IMR-90 (cell line): ENCODE measurements around the gene CHD6. TPM values are rescaled to one million over a fixed set of nuclear protein-coding genes. Genes with fewer than 3 reads are reported as not detected.

ENCODE experiments used
- ATAC-seq: fragments of 200-7000 bp; cut with Tn5 transposase; 2 replicates; pipeline ENCODE4 v1.9.1; 2020; ENCODE audit warnings: low read depth, mild to moderate bottlenecking, moderate library complexity
- BruUV-seq: library from RNA; stranded (reverse); fragments of 400-500 nt; replicated peaks from 2 replicates; lab custom pipeline; 2021; lab: Mats Ljungman, UMichigan
- CTCF ChIA-PET: fragments of 300-600 bp; formaldehyde crosslinking; extraction: SDS; loops from one replicate; lab custom pipeline; 2021; ENCODE audit warnings: antibody characterized with exemption; lab: Yijun Ruan, JAX
- POLR2A ChIA-PET: fragments of 300-600 bp; sonication (Branson Sonifier 250); formaldehyde crosslinking; loops from one replicate; lab custom pipeline; 2022; ENCODE audit warnings: antibody characterized with exemption; ENCODE audit not compliant: unreplicated experiment; lab: Charles Lee
- DNase-seq: peaks from one replicate; pipeline ENCODE4 v3.0.0; 2013
- H2AFZ ChIP-seq: replicated peaks from 2 replicates; pipeline ENCODE3; 2013; ENCODE audit warnings: low read length, mild to moderate bottlenecking; ENCODE audit not compliant: poor library complexity
- H2AK5ac ChIP-seq: 2 replicates; pipeline ENCODE4 v1.6.1; 2013; ENCODE audit warnings: low read depth, low read length, inconsistent platforms
- H2AK9ac ChIP-seq: replicated peaks from 2 replicates; pipeline ENCODE3; 2013; ENCODE audit warnings: mild to moderate bottlenecking, low read depth, low read length, moderate library complexity; ENCODE audit not compliant: poor library complexity
- H2BK120ac ChIP-seq: 2 replicates; pipeline ENCODE4 v1.6.1; 2013; ENCODE audit warnings: low read depth, low read length, inconsistent platforms
- H2BK15ac ChIP-seq: 3 replicates; pipeline ENCODE4 v1.6.1; 2013; ENCODE audit warnings: low read depth, low read length, inconsistent platforms
- H2BK20ac ChIP-seq: 2 replicates; pipeline ENCODE4 v1.6.1; 2013; ENCODE audit warnings: low read depth, mild to moderate bottlenecking, inconsistent platforms, low read length, moderate library complexity
- H2BK5ac ChIP-seq: 2 replicates; pipeline ENCODE4 v1.6.1; 2013; ENCODE audit warnings: mild to moderate bottlenecking, low read depth, low read length, inconsistent platforms; ENCODE audit not compliant: poor library complexity, severe bottlenecking
- H3K14ac ChIP-seq: replicated peaks from 2 replicates; pipeline ENCODE4 v1.6.1; 2013; ENCODE audit warnings: low read depth, low read length, inconsistent platforms
- H3K18ac ChIP-seq: 2 replicates; pipeline ENCODE4 v1.6.1; 2013; ENCODE audit warnings: low read depth, low read length, control low read depth
- H3K23ac ChIP-seq: 2 replicates; pipeline ENCODE4 v1.6.1; 2013; ENCODE audit warnings: low read depth, low read length, inconsistent platforms
- H3K27ac ChIP-seq: 2 replicates; pipeline ENCODE4 v1.5.1; 2013; ENCODE audit warnings: mild to moderate bottlenecking, control low read depth, low read length; ENCODE audit not compliant: insufficient read depth
- H3K27me3 ChIP-seq: 2 replicates; pipeline ENCODE4 v1.6.1; 2013; ENCODE audit warnings: low read length; ENCODE audit not compliant: control insufficient read depth, insufficient read depth
- H3K36me3 ChIP-seq: 2 replicates; pipeline ENCODE4 v1.6.1; 2013; ENCODE audit warnings: low read length, mixed read lengths; ENCODE audit not compliant: control insufficient read depth, insufficient read depth
- H3K4ac ChIP-seq: 2 replicates; pipeline ENCODE4 v1.6.1; 2013; ENCODE audit warnings: low read depth, low read length, inconsistent platforms
- H3K4me1 ChIP-seq: 2 replicates; pipeline ENCODE4 v1.6.1; 2013; ENCODE audit warnings: low read length, mixed read lengths; ENCODE audit not compliant: control insufficient read depth, insufficient read depth
- H3K4me2 ChIP-seq: 2 replicates; pipeline ENCODE4 v1.6.1; 2013; ENCODE audit warnings: low read depth, mild to moderate bottlenecking, control low read depth, low read length, moderate library complexity
- H3K4me3 ChIP-seq: 2 replicates; pipeline ENCODE4 v1.5.1; 2013; ENCODE audit warnings: low read depth, mild to moderate bottlenecking, control low read depth, low read length, moderate library complexity; ENCODE audit not compliant: insufficient read depth
- H3K56ac ChIP-seq: 2 replicates; pipeline ENCODE4 v1.6.1; 2013; ENCODE audit warnings: low read length, inconsistent platforms; ENCODE audit not compliant: insufficient read depth; ENCODE audit errors: extremely low read depth
- H3K79me1 ChIP-seq, 2 experiments: 2 replicates each; pipeline ENCODE4 v1.6.1; 2013; ENCODE audit warnings: low read length in 2 of 2, inconsistent platforms in 1 of 2, low read depth in 1 of 2
- H3K9ac ChIP-seq: 2 replicates; pipeline ENCODE4 v1.6.1; 2013; ENCODE audit warnings: low read depth, low read length, control low read depth
- H3K9me1 ChIP-seq: 2 replicates; pipeline ENCODE4 v1.6.1; 2013; ENCODE audit warnings: low read length, inconsistent platforms; ENCODE audit not compliant: insufficient read depth
- H3K9me3 ChIP-seq: 2 replicates; pipeline ENCODE4 v1.6.1; 2013; ENCODE audit warnings: low read length; ENCODE audit not compliant: control insufficient read depth, insufficient read depth
- H4K20me1 ChIP-seq: 2 replicates; pipeline ENCODE4 v1.6.1; 2013; ENCODE audit warnings: low read length, inconsistent platforms; ENCODE audit not compliant: insufficient read depth
- H4K5ac ChIP-seq: 2 replicates; pipeline ENCODE4 v1.6.1; 2013; ENCODE audit warnings: mild to moderate bottlenecking, low read depth, low read length, control low read depth
- H4K8ac ChIP-seq, 2 experiments: 2 replicates each; pipeline ENCODE4 v1.6.1; 2013; ENCODE audit warnings: low read depth in 2 of 2, low read length in 2 of 2, control low read depth in 1 of 2, inconsistent platforms in 1 of 2
- H4K91ac ChIP-seq: 2 replicates; pipeline ENCODE4 v1.6.1; 2013; ENCODE audit warnings: low read depth, low read length, inconsistent platforms; ENCODE audit not compliant: insufficient read depth
- BHLHE40 ChIP-seq: fragments of 150-350 bp; IDR thresholded peaks from 2 replicates; pipeline ENCODE4 v1.6.1; 2016; ENCODE audit warnings: mild to moderate bottlenecking, low read depth, low read length
- CEBPB ChIP-seq: IDR thresholded peaks from 2 replicates; pipeline ENCODE4 v1.6.1; 2012; ENCODE audit warnings: low read depth, low read length, improper control_type of control experiment
- CHD1 ChIP-seq: IDR thresholded peaks from 2 replicates; pipeline ENCODE4 v1.6.1; 2012; ENCODE audit warnings: low read depth, low read length, improper control_type of control experiment
- MAZ ChIP-seq: IDR thresholded peaks from 2 replicates; pipeline ENCODE4 v1.6.1; 2012; ENCODE audit warnings: low read depth, mild to moderate bottlenecking, low read length, improper control_type of control experiment, moderate library complexity, borderline replicate concordance
- RFX5 ChIP-seq: IDR thresholded peaks from 2 replicates; pipeline ENCODE4 v1.8.0; 2012; ENCODE audit warnings: low read depth, mild to moderate bottlenecking, low read length, moderate library complexity
- SMC3 ChIP-seq: fragments of 150-350 bp; IDR thresholded peaks from 2 replicates; pipeline ENCODE4 v1.6.1; 2016; ENCODE audit warnings: low read depth, mild to moderate bottlenecking, antibody characterized with exemption, low read length, moderate library complexity
- WGBS, 2 experiments: methylation state at CpG; one replicate each; pipeline versions ENCODE4 v1.1.5 to v1.1.7; 2013; ENCODE audit warnings: missing lambda C conversion rate in 2 of 2; ENCODE audit not compliant: insufficient read length in 1 of 2; ENCODE audit errors: extremely low coverage in 2 of 2; 5-methylcytosine and 5-hydroxymethylcytosine counted together
- dilution Hi-C: fragments of 300-500 bp; cut with HindIII; formaldehyde crosslinking; loops from one replicate; pipeline ENCODE4 v1.14.3; 2018; ENCODE audit warnings: low sequenced_read_pairs; ENCODE audit not compliant: unreplicated experiment
- in situ Hi-C: fragments of 300-500 bp; cut with MboI; formaldehyde crosslinking; loops from 3 replicates; pipeline ENCODE4 v1.14.3; 2019; ENCODE audit warnings: low sequenced_read_pairs, inconsistent platforms, mixed read lengths
- intact Hi-C: fragments of 100-400 bp; cut with micrococcal nuclease; formaldehyde crosslinking; loops from 2 replicates; pipeline ENCODE4 v1.10.0; 2022
- polyA plus RNA-seq, 3 experiments: library from polyadenylated mRNA; depleted of rRNA; stranded (reverse); fragments of >200 nt; gene quantifications; 2 replicates each; pipeline ENCODE4 v1.2.3, GENCODE V29; 2012; ENCODE audit warnings: low replicate concordance in 1 of 3
- total RNA-seq: library from RNA; depleted of rRNA; stranded (reverse); fragments of >200 nt; gene quantifications from 2 replicates; pipeline ENCODE4 v1.2.3, GENCODE V29; 2012
- TF ChIP-seq, protein P1 (sequence below): fragments of 150-350 bp; IDR thresholded peaks from 2 replicates; pipeline ENCODE4 v1.6.1; 2016; ENCODE audit warnings: low read depth, mild to moderate bottlenecking, low read length, moderate library complexity, borderline replicate concordance
- TF ChIP-seq, protein P2 (sequence below): fragments of 150-350 bp; IDR thresholded peaks from 2 replicates; pipeline ENCODE4 v1.6.1; 2017; ENCODE audit warnings: mild to moderate bottlenecking, antibody characterized with exemption, low read length, low read depth

CHD6 gene
- total and polyA plus RNA-seq, 2 of the 4 experiments (the other 2 are of a cell fraction): 8.8 to 26.7 TPM

DNA sequence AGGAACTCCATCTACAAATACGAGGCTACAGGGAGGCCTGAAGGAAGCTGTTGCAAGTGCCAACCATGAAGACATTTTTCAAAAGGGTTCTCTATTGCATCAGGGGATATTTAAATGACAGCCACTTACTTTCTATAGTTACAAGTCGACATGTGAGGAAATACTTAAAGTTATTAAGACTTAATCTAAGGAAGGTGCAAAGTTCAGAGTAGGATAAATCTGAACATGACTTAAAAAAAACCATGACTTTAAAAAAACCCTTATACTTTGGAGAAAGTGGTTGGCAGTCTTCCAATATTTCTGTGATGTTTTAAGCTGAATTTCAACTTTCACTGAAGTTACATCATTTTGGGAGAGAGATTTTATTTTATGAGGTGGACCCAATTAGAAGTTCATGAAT lies 195.2 kb downstream of the CHD6 start:
- no peak overlapping the region for H3K14ac ChIP-seq
- ChIA-PET POLR2A (no interaction called here), CTCF (no interaction called here)
- no peak overlapping the region for H2AFZ ChIP-seq
- H3K9ac ChIP-seq: no peak overlapping the region
- no peak overlapping the region for H3K18ac ChIP-seq
- H2AK9ac ChIP-seq: no peak overlapping the region
- WGBS, 2 experiments: no CpG with 5 or more reads among the region's 2 CpGs
- TF ChIP-seq, protein P1, sequence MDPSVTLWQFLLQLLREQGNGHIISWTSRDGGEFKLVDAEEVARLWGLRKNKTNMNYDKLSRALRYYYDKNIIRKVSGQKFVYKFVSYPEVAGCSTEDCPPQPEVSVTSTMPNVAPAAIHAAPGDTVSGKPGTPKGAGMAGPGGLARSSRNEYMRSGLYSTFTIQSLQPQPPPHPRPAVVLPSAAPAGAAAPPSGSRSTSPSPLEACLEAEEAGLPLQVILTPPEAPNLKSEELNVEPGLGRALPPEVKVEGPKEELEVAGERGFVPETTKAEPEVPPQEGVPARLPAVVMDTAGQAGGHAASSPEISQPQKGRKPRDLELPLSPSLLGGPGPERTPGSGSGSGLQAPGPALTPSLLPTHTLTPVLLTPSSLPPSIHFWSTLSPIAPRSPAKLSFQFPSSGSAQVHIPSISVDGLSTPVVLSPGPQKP: no peak
- TF ChIP-seq, protein P2, sequence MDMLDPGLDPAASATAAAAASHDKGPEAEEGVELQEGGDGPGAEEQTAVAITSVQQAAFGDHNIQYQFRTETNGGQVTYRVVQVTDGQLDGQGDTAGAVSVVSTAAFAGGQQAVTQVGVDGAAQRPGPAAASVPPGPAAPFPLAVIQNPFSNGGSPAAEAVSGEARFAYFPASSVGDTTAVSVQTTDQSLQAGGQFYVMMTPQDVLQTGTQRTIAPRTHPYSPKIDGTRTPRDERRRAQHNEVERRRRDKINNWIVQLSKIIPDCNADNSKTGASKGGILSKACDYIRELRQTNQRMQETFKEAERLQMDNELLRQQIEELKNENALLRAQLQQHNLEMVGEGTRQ: no peak
- no peak for TF ChIP-seq CEBPB
- no peak for TF ChIP-seq SMC3
- no peak for TF ChIP-seq MAZ
- no peak for TF ChIP-seq BHLHE40
- no peak for TF ChIP-seq RFX5
- TF ChIP-seq CHD1: no peak
- H2BK120ac ChIP-seq: no peak overlapping the region
- dilution Hi-C loops: no loop called here
- peaks cover 12% of the 10 kb centered on the region for H3K9me1 ChIP-seq
- no peak overlapping the region for H4K8ac ChIP-seq
- peak; percentile 21 for DNase-seq
- H4K20me1 ChIP-seq: no peaks in the 10 kb centered on the region; the same call in 1 of the 2 replicates
- H3K56ac ChIP-seq: no peak overlapping the region
- H3K4me3 ChIP-seq: no peak overlapping the region
- no peak overlapping the region for H3K4ac ChIP-seq
- peak overlapping the region; percentile 40; the same call in 1 of the 2 replicates for H2AK5ac ChIP-seq
- no peak overlapping the region for H2BK20ac ChIP-seq
- H4K91ac ChIP-seq: no peak overlapping the region
- H3K23ac ChIP-seq: no peak overlapping the region
- in situ Hi-C loops: no loop called here
- no peak overlapping the region for H4K5ac ChIP-seq
- no peak for ATAC-seq
- H3K36me3 ChIP-seq: peaks cover 35% of the 10 kb centered on the region
- peaks cover 12% of the 10 kb centered on the region for H3K4me1 ChIP-seq
- H3K9me3 ChIP-seq: no peaks in the 10 kb centered on the region
- H3K27me3 ChIP-seq: no peaks in the 10 kb centered on the region
- no peak overlapping the region for H3K27ac ChIP-seq
- peaks cover 0 to 8% of the 10 kb centered on the region in 2 experiments; a peak in 1 of 4 replicates for H3K79me1 ChIP-seq
- BruUV-seq: no TSS peak
- no peak overlapping the region for H3K4me2 ChIP-seq
- H2BK5ac ChIP-seq: no peak overlapping the region
- no peak overlapping the region for H2BK15ac ChIP-seq
- intact Hi-C loops: no loop called here
